Panc1 (cell line): ENCODE results near the gene ZCCHC7. TPM values are rescaled to one million over a fixed set of nuclear protein-coding genes. Genes with fewer than 3 reads are reported as not detected.

Experiments
- ATAC-seq: fragments of 200-7000 bp; cut with Tn5 transposase; 2 replicates; pipeline ENCODE4 v1.9.1; 2020; ENCODE audit warnings: mild to moderate bottlenecking, moderate library complexity
- BruUV-seq: library from RNA; stranded (reverse); fragments of 400-500 nt; replicated peaks from 2 replicates; lab custom pipeline; 2021; lab: Mats Ljungman, UMichigan
- CTCF ChIA-PET: fragments of 300-600 bp; sonication (Branson Sonifier 250); formaldehyde crosslinking; loops from one replicate; lab custom pipeline; 2022; ENCODE audit warnings: antibody characterized with exemption; lab: Charles Lee
- POLR2A ChIA-PET: fragments of 300-600 bp; sonication (Branson Sonifier 250); formaldehyde crosslinking; loops from one replicate; lab custom pipeline; 2022; ENCODE audit warnings: antibody characterized with exemption; lab: Charles Lee
- DNase-seq: peaks from one replicate; pipeline ENCODE4 v3.0.0-alpha.2; 2010; ENCODE audit warnings: low read depth, low spot score
- H3K27ac ChIP-seq: 2 replicates; pipeline ENCODE4 v1.5.1; 2011; ENCODE audit warnings: mild to moderate bottlenecking, low read length, inconsistent platforms
- H3K27me3 ChIP-seq: fragments of 200-500 bp; sonication (Bioruptor generic); 2 replicates; pipeline ENCODE4 v1.6.0; 2014; ENCODE audit warnings: low read length, inconsistent platforms; ENCODE audit not compliant: control insufficient read depth, insufficient read depth
- H3K36me3 ChIP-seq: fragments of 200-500 bp; sonication (Bioruptor generic); 2 replicates; pipeline ENCODE4 v1.5.1; 2014; ENCODE audit warnings: inconsistent platforms, mild to moderate bottlenecking, low read length, moderate library complexity; ENCODE audit not compliant: control insufficient read depth, insufficient read depth
- H3K4me1 ChIP-seq: 2 replicates; pipeline ENCODE4 v1.5.1; 2011; ENCODE audit warnings: inconsistent platforms, mild to moderate bottlenecking, low read length, moderate library complexity; ENCODE audit not compliant: control insufficient read depth, insufficient read depth
- H3K4me3 ChIP-seq, 2 experiments: 2 replicates each; pipeline ENCODE4 v1.5.1; 2011 to 2012; ENCODE audit warnings: low read depth in 2 of 2, low read length in 2 of 2, mild to moderate bottlenecking in 2 of 2, inconsistent platforms in 1 of 2, moderate library complexity in 1 of 2
- H3K9me3 ChIP-seq: fragments of 200-500 bp; sonication (Bioruptor generic); 2 replicates; pipeline ENCODE4 v1.5.1; 2014; ENCODE audit warnings: low read depth, mild to moderate bottlenecking, inconsistent platforms, low read length, moderate library complexity; ENCODE audit not compliant: control insufficient read depth, insufficient read depth
- CTCF ChIP-seq: fragments of 450-650 bp; IDR thresholded peaks from 2 replicates; pipeline ENCODE4 v1.5.1; 2017; ENCODE audit warnings: mild to moderate bottlenecking
- POLR2AphosphoS5 ChIP-seq: IDR thresholded peaks from 2 replicates; pipeline ENCODE4 v1.6.1; 2012; ENCODE audit warnings: mild to moderate bottlenecking, low read depth, low read length, moderate library complexity
- REST ChIP-seq, 2 experiments: IDR thresholded peaks; 2 replicates each; pipeline ENCODE4 v1.6.1; 2011 to 2012; ENCODE audit warnings: low read depth in 2 of 2, control low read depth in 1 of 2, low read length in 1 of 2, mild to moderate bottlenecking in 1 of 2, moderate library complexity in 1 of 2; ENCODE audit not compliant: insufficient read depth in 1 of 2
- SIN3A ChIP-seq: IDR thresholded peaks from 2 replicates; pipeline ENCODE4 v1.6.1; 2012; ENCODE audit warnings: low read depth, mild to moderate bottlenecking, low read length, moderate library complexity, borderline replicate concordance; ENCODE audit not compliant: insufficient read depth
- TCF7L2 ChIP-seq: IDR thresholded peaks from 2 replicates; pipeline ENCODE4 v1.6.1; 2011; ENCODE audit warnings: mild to moderate bottlenecking, low read depth, low read length, inconsistent platforms
- in situ Hi-C: cut with HindIII; loops from 2 replicates; pipeline ENCODE4 v1.10.0; 2016; ENCODE audit warnings: low sequenced_read_pairs, low pct_unique_long_range_greater_than_20kb
- intact Hi-C: fragments of 100-400 bp; cut with micrococcal nuclease; formaldehyde crosslinking; loops from one replicate; pipeline ENCODE4 v1.10.0; 2022; ENCODE audit not compliant: unreplicated experiment
- total RNA-seq: library from RNA; stranded (reverse); gene quantifications from one replicate; pipeline ENCODE4 v1.2.1, GENCODE V29; 2021; ENCODE audit not compliant: unreplicated experiment

The ZCCHC7 gene
- total RNA-seq, 1 experiment from 2014 or later: 43.7 TPM

- Histone ChIP-seq H3K4me3 (no peak overlapping the region), H3K27ac (no peak overlapping the region), H3K36me3 (no peaks in the 10 kb centered on the region), H3K27me3 (peaks cover 2% of the 10 kb centered on the region; the same call in 1 of the 2 replicates), H3K9me3 (no peaks in the 10 kb centered on the region), H3K4me1 (no peaks in the 10 kb centered on the region)
- TF ChIP-seq REST (IDR thresholded peaks at IDR 0.05; ENCODE audit: insufficient read depth in 1 of 2, low read depth in 2 of 2, low read length in 1 of 2) (no peak), POLR2AphosphoS5 (no peak), SIN3A (no peak), TCF7L2 (no peak), CTCF (no peak)
- in situ Hi-C loops (no loop called here), intact Hi-C loops (no loop called here)
- CTCF ChIA-PET: interaction anchor here (0.7 kb wide), 2 partner anchors 12 to 582 kb away, joined by 3 to 5 read pairs; no protein-coding TSS in a partner anchor
- no peak for DNase-seq
- BruUV-seq: no TSS peak
- POLR2A ChIA-PET: no interaction called here
- ATAC-seq: no peak
Measured at GRCh38 chr9:37377688-37378612, 257.6 kb downstream of the ZCCHC7 start.

- no peak for ATAC-seq
- Histone ChIP-seq H3K27ac (no peak overlapping the region), H3K9me3 (no peaks in the 10 kb centered on the region), H3K4me1 (no peaks in the 10 kb centered on the region), H3K27me3 (peaks cover 2% of the 10 kb centered on the region; the same call in 1 of the 2 replicates), H3K4me3 (no peak overlapping the region), H3K36me3 (no peaks in the 10 kb centered on the region)
- BruUV-seq: no TSS peak
- TF ChIP-seq POLR2AphosphoS5: no peak
- TF ChIP-seq TCF7L2: no peak
- TF ChIP-seq SIN3A: no peak
- TF ChIP-seq REST (IDR thresholded peaks at IDR 0.05; ENCODE audit: insufficient read depth in 1 of 2, low read depth in 2 of 2, low read length in 1 of 2): no peak
- no peak for TF ChIP-seq CTCF
- no peak for DNase-seq
- in situ Hi-C loops: no loop called here
- intact Hi-C loops: no loop called here
- ChIA-PET POLR2A (no interaction called here), CTCF (no interaction called here)
Measured at GRCh38 chr9:37378613-37379004, 258.2 kb downstream of the ZCCHC7 start.
